PC-3 (cell line): Measurements from ENCODE around the gene FYN. TPM values are rescaled to one million over a fixed set of nuclear protein-coding genes. Genes with fewer than 3 reads are reported as not detected.

Experiments used
- ATAC-seq: fragments of 200-7000 bp; cut with Tn5 transposase; 2 replicates; pipeline ENCODE4 v1.9.1; 2020; ENCODE audit warnings: mild to moderate bottlenecking, moderate library complexity
- BruUV-seq: library from RNA; stranded (reverse); fragments of 400-500 nt; replicated peaks from 2 replicates; lab custom pipeline; 2021; lab: Mats Ljungman, UMichigan
- CTCF ChIA-PET: fragments of 300-600 bp; sonication (Branson Sonifier 250); formaldehyde crosslinking; loops from one replicate; lab custom pipeline; 2022; ENCODE audit warnings: antibody characterized with exemption; lab: Charles Lee
- POLR2A ChIA-PET: fragments of 300-600 bp; sonication (Branson Sonifier 250); formaldehyde crosslinking; loops from one replicate; lab custom pipeline; 2022; ENCODE audit warnings: antibody characterized with exemption; ENCODE audit not compliant: unreplicated experiment; lab: Charles Lee
- DNase-seq: peaks from one replicate; pipeline ENCODE4 v3.0.0-alpha.2; 2015
- H2AFZ ChIP-seq: fragments of 300-600 bp; sonication (generic); 2 replicates; pipeline ENCODE4 v1.6.0; 2016; ENCODE audit warnings: antibody characterized with exemption, low read length
- H3F3A ChIP-seq: fragments of 300-600 bp; sonication (generic); one replicate; pipeline ENCODE4 v1.6.0; 2017; ENCODE audit warnings: antibody characterized with exemption, low read length, control low read depth, mild to moderate bottlenecking; ENCODE audit not compliant: unreplicated experiment
- H3K27ac ChIP-seq: fragments of 300-600 bp; sonication (generic); 2 replicates; pipeline ENCODE4 v1.5.1; 2016; ENCODE audit warnings: mild to moderate bottlenecking, low read length
- H3K27me3 ChIP-seq: fragments of 300-600 bp; sonication (generic); 2 replicates; pipeline ENCODE4 v1.6.1; 2016; ENCODE audit warnings: low read length, mixed read lengths
- H3K36me3 ChIP-seq: fragments of 300-600 bp; sonication (generic); 2 replicates; pipeline ENCODE4 v1.6.1; 2016; ENCODE audit warnings: low read depth, mixed run types, low read length, mixed read lengths
- H3K4me1 ChIP-seq: fragments of 300-600 bp; sonication (generic); 2 replicates; pipeline ENCODE4 v1.5.1; 2016; ENCODE audit warnings: low read length; ENCODE audit not compliant: insufficient read depth
- H3K4me2 ChIP-seq: fragments of 300-600 bp; sonication (generic); 2 replicates; pipeline ENCODE4 v1.6.0; 2016; ENCODE audit warnings: low read length
- H3K4me3 ChIP-seq: fragments of 300-600 bp; sonication (generic); 2 replicates; pipeline ENCODE4 v1.5.1; 2016; ENCODE audit warnings: mild to moderate bottlenecking, low read length, mixed read lengths
- H3K79me2 ChIP-seq: fragments of 300-600 bp; sonication (generic); 2 replicates; pipeline ENCODE4 v1.6.1; 2017; ENCODE audit warnings: low read length, mixed read lengths
- H3K9ac ChIP-seq: fragments of 300-600 bp; sonication (generic); 2 replicates; pipeline ENCODE4 v1.6.0; 2016; ENCODE audit warnings: mild to moderate bottlenecking, low read length
- H3K9me2 ChIP-seq: fragments of 300-600 bp; sonication (generic); replicated peaks from 2 replicates; pipeline ENCODE4 v1.6.1; 2016; ENCODE audit warnings: mixed run types, low read length, mixed read lengths
- H3K9me3 ChIP-seq: fragments of 300-600 bp; sonication (generic); 2 replicates; pipeline ENCODE4 v1.6.1; 2016; ENCODE audit warnings: low read length, mixed read lengths
- H4K20me1 ChIP-seq: fragments of 300-600 bp; sonication (generic); 2 replicates; pipeline ENCODE4 v1.6.1; 2016; ENCODE audit warnings: low read length, mixed read lengths
- CTCF ChIP-seq: fragments of 300-600 bp; sonication (generic); conservative IDR thresholded peaks from 2 replicates; pipeline ENCODE4 v1.5.1; 2017; ENCODE audit warnings: antibody characterized with exemption, low read depth, mild to moderate bottlenecking, low read length
- EZH2 ChIP-seq: fragments of 300-600 bp; sonication (generic); IDR thresholded peaks from one replicate; pipeline ENCODE4 v1.6.1; 2017; ENCODE audit warnings: antibody characterized with exemption, mild to moderate bottlenecking, low read length; ENCODE audit not compliant: unreplicated experiment
- EZH2phosphoT487 ChIP-seq: fragments of 300-600 bp; sonication (generic); IDR thresholded peaks from 2 replicates; pipeline ENCODE4 v1.6.1; 2018; ENCODE audit warnings: mild to moderate bottlenecking, antibody characterized with exemption, low read length, borderline replicate concordance
- intact Hi-C: fragments of 100-400 bp; cut with micrococcal nuclease; formaldehyde crosslinking; loops from 2 replicates; pipeline ENCODE4 v1.9.0; 2023
- total RNA-seq: library from RNA; depleted of rRNA; stranded (reverse); fragments of >200 nt; gene quantifications from 2 replicates; pipeline ENCODE4 v1.2.3, GENCODE V29; 2014

Gene FYN
- total RNA-seq, 1 experiment from 2014 or later = 27.6 TPM

GRCh38 chr6:111813677-111814310 is 59.5 kb downstream of the FYN start:
- intact Hi-C loops = loop anchor here (5.0 kb wide), 2 partner anchors 59 to 184 kb away; partner anchors contain the start of gene FYN
- peak overlapping the region; percentile 26; the same call in 1 of the 2 replicates for H3K4me3 ChIP-seq
- no peak for DNase-seq
- H3K27ac ChIP-seq = peak overlapping the region; percentile 91
- H3K9me2 ChIP-seq = no peaks in the 10 kb centered on the region
- H3K36me3 ChIP-seq = no peaks in the 10 kb centered on the region
- peaks cover 37% of the 10 kb centered on the region for H3K4me1 ChIP-seq
- no peak for ATAC-seq
- CTCF ChIA-PET = no interaction called here
- no peaks in the 10 kb centered on the region for H4K20me1 ChIP-seq
- H3F3A ChIP-seq = no peaks in the 10 kb centered on the region
- H2AFZ ChIP-seq = no peak overlapping the region
- no peaks in the 10 kb centered on the region for H3K27me3 ChIP-seq
- no peak overlapping the region for H3K9ac ChIP-seq
- BruUV-seq = no TSS peak
- H3K79me2 ChIP-seq = no peaks in the 10 kb centered on the region
- H3K4me2 ChIP-seq = peak overlapping the region; percentile 74
- POLR2A ChIA-PET = interaction anchor here (0.7 kb wide), 1 partner anchor 207 kb away, joined by 4 read pairs; no protein-coding TSS in a partner anchor
- H3K9me3 ChIP-seq = no peaks in the 10 kb centered on the region
- TF ChIP-seq CTCF (no peak), EZH2 (no peak), EZH2phosphoT487 (no peak)

- intact Hi-C loops = loop anchor here (5.0 kb wide), 2 partner anchors 59 to 184 kb away; partner anchors contain the start of gene FYN
- Histone ChIP-seq H2AFZ (no peak overlapping the region), H3K27ac (peak overlapping the region; percentile 91), H3K79me2 (no peaks in the 10 kb centered on the region), H3K9ac (0 out of 2 replicates have a peak overlapping the region, but pooled peaks have one; percentile 30), H4K20me1 (no peaks in the 10 kb centered on the region), H3K4me1 (peaks cover 37% of the 10 kb centered on the region), H3K4me2 (peak overlapping the region; percentile 74), H3F3A (no peaks in the 10 kb centered on the region), H3K36me3 (no peaks in the 10 kb centered on the region), H3K9me2 (no peaks in the 10 kb centered on the region), H3K4me3 (peak overlapping the region; percentile 37; the same call in 1 of the 2 replicates), H3K9me3 (no peaks in the 10 kb centered on the region), H3K27me3 (no peaks in the 10 kb centered on the region)
- no peak for TF ChIP-seq EZH2
- TF ChIP-seq EZH2phosphoT487 = no peak
- no peak for TF ChIP-seq CTCF
- DNase-seq (peak; percentile 77), ATAC-seq (peak; percentile 86)
- BruUV-seq = no TSS peak
- POLR2A ChIA-PET = interaction anchor here (0.7 kb wide), 1 partner anchor 208 kb away, joined by 4 read pairs; no protein-coding TSS in a partner anchor
- CTCF ChIA-PET = no interaction called here
Observed at GRCh38 chr6:111813237-111813636, 60.0 kb downstream of the FYN start.
